DMS79 treated with DMSO at 0.1 percent for 48 hours (cell line): ENCODE measurements around the gene SIKE1.
"Not testable (repeated sequence)": the region's sequence is repeated elsewhere in the genome, so short reads cannot be mapped to it uniquely, and the experiment has no call there.

Experiments
- DNase-seq: peaks from one replicate; lab custom pipeline; 2025; lab: John Stamatoyannopoulos, UW

SIKE1 gene

DNA sequence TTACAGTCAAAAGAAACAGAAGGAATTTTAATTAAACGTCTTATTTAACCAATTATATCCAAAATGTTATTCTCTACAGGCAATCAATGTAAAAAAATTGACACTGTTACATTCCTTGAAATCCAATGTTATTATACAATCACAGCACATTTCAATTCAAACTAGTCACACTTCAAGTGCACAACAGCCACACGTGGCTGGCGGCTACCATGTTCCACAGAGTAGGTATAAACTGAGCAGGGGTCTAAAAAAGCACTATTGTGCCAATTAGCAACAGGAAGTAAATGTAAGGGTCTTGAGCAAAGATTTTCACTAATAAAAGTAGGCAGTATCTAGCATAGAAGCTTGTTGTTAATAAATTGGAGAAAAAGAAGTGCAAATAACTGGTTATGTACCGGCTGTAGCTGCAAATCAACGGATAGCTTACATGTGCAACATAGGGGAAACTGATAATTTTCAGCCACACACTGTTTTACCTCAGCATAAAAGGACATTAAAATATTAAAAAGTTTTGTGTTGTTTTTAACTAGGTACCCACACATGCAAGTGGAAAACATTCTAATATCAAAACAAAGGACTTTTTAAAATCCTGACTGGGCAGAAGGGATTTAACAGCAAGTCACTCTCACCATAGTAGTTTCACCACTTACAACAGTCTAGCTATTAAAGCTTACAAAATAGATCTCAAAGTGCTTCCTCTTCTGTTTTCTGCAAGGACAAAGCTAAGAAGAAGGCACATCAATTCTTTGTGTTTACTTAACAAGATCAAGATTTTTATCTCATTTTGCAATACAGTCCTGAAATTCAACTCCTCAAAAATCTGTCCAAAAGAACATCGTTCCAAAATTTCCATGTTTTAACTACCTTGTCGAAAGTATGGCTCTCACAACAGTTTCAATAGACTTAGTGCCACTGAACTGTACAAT is 25.2 kb downstream of the SIKE1 start:
- no peak for DNase-seq

DNA sequence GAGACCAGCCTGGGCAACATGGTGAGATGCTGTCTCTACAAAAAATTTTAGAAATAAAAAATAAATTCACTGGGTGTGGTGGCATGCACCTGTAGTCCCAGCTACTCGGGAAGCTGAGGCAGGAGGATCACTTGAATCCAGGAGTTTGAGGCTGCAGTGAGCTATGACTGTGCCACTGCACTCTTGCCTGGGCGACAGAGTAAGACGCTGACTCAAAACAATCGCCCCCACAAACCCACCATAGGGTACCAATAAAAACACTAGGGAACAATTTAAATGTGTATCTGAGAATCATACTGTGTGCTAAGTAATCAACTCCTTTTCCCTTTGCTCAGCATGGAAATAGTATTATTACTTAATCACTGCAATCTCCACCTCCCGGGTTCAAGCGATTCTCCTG is 26.8 kb downstream of the SIKE1 start:
- DNase-seq = not testable (repeated sequence)

DNA sequence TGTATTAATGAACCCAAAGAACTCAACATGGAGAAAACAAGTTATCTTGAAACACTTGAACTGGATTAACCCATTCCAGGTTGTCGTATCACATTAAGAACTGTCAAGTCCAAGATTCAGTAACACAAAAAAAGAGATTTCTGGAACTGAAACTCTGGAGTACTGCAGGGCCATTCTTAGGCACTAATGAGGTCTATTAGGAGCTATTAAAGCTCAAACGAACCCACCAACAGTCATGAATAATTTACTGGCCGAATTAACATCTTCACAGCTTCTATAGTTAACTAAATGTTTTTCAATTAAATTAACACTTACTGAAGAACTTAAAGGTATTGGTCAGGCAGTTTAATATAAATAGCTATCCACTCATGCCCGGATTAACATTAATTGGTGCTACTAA is 27.3 kb downstream of the SIKE1 start:
- DNase-seq = no peak

DNA sequence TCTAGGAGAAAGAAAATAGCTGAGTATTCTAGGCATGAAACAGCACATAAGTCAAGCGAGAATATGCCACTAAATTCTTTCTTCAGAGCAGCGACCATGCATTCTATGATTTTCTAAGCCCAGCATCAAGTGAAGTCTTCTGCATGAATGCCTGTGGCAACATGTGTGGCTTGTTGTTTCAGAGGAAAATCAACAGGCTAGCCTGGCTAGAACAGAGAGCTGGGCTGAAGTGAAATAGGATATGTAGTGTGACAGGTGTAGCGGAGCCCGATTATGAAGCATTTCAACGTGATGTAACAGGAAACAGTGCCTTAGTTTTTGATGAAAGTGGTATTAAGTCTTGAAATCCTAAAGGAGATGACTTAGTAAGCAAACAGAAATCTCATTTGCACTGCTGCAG is 29.7 kb downstream of the SIKE1 start:
- DNase-seq = no peak

DNA sequence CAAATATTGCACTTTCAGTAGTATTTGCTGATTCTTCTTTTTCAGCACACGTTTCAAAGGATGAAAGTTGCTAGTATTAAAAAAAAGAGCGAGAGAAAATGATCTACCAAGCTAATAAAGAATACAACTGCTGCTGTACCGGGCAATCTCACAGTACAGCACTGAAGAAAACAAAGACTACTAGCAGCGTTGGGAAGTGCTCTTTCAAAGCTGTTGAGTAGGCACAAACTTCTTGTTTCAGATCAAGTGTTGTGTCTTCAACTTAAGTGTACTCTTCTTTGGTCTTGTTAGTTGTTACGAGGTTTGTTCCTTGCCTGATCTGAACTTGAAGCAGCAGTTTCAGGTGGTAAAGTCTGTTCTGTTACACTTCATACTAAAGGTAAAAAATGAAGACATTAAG is 30.6 kb downstream of the SIKE1 start:
- no peak for DNase-seq

DNA sequence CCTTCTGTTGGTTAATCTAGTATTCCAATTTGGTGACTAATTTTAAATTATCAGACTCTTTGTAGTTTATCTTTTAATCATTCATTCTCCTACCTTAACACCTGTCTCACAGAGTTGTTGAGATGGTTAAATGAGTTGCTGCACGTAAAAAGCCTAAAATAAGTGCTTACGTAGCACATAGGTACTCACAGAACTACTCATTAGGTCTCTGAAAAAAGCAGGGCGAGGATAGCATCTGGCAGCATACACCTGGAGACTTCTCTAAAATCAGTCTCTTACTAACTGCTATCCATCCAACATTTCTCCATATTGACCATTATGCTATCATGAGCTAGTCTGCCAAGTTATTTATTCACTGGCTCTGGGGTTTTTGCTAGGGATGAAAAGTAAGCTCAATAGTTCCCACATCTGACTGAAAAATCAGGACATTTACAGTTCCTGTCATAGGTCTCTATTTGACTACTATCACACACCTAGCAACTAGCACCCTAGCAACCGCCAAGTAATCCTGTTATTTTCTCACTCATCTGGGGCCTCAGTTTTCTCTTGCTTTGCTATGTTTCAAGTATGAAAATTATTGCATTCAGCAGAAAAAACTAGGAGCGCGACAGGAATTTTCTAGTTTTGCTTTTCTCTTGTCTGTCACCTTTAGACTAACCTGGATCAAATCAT is 33.9 kb downstream of the SIKE1 start:
- DNase-seq = no peak

DNA sequence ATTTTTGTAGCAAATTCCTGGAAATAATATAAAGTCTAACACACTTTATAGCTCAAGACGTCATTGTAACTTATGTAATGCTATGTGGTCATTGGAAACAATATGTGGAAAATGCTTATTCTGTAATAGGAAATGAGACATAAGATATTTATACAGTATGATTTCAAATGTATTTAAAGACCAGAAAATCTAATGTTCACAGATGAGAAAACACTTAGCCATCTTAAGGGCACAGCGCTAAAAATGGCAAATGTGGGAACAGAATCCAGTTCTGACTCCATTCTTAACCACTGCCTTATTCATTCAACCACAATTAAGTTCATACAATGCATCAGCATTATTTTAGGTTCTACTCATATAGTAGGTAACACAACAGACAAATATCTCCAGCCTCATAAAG is 35.2 kb downstream of the SIKE1 start:
- DNase-seq = no peak

DNA sequence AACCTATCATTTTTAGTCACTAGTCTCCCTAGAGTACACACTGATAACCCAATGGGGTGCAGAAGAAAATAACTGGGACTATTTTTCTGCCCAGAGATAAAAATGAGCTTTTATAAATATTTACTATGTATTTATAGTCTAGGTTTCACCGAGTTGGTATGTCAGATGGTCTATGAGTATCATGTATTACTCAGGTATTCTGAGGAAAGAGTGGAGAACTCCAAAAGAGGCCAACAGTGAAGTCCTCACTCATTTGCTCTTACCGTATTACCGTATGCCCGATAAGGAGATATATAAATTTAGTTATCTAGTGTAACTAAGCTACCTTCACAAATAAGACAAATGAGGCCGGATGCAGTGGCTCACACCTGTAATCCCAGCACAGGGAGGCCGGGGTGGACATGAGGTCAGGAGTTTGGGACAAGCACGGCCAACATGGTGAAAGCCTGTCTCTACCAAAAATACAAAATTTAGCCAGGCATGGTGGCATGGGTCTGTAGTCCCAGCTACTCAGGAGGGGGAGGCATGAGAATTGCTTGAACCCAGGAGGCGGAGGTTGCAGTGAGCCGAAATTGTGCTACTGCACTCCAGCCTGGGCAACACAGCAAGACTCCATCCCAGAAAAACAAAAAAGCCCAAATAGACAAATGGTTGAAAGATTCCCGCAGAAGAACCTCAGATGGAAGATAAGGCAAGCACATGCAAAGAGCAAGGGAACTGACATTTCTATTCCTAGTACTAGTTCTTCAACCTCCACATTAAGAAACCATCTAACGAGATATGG is 38.3 kb downstream of the SIKE1 start:
- DNase-seq = no peak

DNA sequence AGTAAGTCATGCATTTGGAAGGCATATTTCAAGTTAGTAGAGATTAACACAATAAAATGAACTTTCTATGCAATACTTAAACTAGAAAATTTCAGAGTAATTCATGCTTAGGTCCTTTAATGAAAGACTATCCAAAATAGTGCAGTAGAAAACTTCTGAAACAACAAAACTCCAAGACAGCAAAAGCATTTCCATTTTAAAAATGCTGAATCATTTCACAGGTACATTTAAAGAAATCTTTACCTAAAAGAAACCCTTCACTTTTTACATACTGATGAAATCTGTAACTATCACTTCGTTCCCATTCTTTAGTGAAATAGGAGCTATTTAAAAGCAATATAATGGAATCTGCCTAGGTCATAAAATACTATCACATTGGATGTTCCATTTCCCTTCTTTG is 40.2 kb downstream of the SIKE1 start:
- DNase-seq = no peak

DNA sequence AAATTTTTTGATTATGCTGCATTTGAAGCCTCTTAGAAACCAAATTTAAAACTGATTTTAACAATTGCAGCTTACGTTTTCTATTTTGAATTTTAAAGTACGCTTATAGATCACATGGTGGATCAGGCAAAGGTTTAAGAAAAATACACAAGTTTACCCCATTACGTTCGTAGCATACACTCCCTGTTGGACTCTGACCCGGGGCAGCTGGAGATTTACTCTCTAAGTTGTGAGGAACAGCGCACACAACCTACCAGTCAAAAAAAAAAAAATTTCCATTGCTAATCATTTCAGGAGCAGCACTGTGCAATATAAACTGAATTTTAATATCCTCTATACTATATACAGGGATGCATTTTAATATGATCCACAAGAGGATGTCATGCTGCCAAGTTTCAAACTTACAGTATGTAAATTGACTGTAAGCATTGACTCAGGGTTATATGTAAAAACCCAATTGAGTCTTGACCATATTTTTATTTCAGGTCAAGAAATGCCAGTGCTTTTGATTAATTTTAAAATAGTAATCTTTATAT is 43.1 kb downstream of the SIKE1 start:
- DNase-seq = no peak

DNA sequence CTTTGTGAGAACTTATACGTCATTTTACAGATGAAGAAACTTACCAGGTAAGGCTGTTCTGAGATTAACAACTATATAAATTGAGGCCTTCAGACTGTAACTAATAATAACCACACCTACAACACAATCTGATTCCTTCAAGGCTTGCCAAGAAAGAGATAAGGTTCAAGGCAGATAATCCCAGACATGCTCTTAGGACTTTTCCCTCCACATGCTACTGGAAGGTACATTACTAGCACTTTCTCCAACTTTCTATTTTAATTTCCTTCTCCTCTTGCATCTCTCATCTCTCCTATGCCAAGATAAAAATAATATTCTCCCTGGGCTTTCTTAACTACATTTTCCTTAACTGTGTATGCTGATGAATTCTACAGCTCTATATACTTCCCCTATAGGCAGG is 45.0 kb downstream of the SIKE1 start:
- DNase-seq = no peak

DNA sequence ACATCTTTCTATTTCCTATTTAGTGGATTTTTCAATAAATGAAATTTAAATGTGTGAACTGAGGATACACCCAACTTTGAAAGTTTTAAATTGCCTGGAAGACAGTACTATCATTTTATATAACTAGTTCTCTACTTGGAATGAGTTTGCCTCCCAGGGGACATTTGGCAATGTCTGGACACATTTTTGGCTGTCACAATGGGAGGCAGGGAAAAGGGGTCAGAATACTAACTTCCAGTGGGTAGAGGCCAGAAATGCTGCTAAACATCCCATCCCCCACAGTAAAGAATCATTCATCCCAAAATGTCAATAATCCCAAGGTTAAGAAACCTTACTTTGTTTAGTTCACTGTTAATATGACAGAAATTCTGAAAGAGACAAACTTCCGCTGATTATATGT is 50.7 kb downstream of the SIKE1 start:
- DNase-seq = no peak

DNA sequence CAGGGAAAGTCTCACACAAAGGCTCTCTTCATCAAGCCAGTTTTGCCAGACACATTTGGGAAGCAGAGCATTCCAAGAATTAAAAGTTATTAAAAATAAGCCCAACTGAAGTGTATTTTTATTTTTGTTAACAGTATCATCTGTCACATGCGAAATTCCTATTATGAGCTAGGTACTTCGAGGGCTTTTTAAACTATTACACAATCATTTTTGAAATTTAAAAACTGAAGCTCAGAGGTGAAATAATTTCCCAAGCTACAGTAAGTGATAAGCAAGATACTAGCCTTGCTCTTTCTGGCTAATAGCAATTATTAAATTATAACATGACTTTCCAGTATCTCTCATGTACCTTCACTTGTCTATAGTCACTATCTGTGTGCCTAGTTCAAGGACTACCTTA is 51.9 kb downstream of the SIKE1 start:
- no peak for DNase-seq

DNA sequence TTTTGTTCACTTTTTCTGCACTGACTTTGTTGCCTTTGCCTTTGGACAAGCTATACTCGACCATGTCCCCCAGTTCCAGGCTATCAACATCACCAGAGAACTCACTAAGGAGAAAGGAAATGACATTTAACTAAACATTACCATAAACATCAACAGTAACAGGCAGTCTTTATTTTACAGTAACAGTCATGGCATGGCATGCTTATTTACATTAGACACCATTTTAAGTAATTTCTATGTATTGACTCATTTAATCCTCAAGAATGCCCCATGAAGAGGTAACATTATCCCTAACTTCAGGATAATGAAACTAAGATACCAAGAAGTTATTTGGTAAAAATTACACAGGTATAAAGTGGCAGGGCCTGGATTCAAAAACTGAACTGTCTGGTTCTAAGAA is 55.3 kb downstream of the SIKE1 start:
- no peak for DNase-seq

DNA sequence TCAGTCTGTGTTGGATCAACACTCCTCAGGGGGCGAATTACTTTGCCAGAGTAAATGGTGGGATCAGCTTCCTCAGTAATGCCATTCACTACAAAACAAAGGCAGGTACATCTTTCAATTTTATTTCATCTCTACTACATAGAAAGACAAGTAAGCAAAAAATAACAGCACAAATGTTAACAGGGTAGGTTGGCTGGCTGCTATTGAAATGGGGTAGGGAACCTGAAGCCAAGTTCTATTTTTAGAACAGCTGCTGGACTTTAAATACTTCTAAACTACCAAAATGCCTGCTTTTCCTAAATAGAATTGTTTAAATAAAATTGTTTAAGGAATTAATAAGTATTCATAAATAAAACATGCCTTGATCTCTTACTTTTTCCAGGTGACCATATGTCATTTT is 56.6 kb downstream of the SIKE1 start:
- DNase-seq = no peak

DNA sequence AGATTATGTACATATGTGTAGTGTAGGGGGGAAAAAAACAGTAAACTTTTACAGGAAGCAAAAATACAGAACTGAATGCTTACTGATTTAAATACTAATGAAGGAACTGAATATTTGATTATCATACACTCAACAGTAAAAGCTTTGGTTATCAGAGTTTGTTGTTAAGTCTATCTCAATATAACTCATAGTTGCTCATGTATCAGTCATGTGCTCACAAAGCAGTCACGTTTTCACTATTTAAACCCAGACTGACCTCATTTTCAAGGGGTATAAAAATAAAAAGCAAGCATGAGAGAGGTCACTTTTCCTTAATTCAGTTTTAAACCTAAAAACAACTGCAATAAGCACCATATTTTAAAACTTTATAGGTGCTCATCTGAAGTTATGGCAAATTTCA is 57.0 kb downstream of the SIKE1 start:
- no peak for DNase-seq

DNA sequence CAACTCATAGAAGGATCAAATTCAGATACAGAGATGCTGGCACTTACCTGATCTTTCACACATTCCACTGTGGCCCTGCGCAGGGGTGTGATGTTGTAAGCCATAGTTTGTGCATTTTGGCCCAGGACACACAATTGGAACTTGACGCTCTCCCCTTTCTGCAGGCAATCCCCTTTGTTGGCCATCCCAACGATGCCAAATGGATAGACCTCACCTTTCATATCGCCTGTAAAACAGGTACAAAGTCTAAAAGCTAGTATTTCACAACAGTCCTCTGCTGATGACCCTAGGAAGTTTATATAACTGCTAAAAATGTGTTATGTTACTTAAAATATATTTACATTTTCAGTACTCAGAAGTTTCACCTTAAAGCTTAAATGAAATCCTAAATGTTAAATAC is 60.0 kb downstream of the SIKE1 start:
- DNase-seq = no peak
